Fibroblast of lung (primary cell): ENCODE measurements around the gene BABAM2. TPM values are rescaled to one million over a fixed set of nuclear protein-coding genes. Genes with fewer than 3 reads are reported as not detected.

Source experiments
- DNase-seq, 2 donors: peaks; one replicate each; pipeline versions ENCODE4 v3.0.0 to v3.0.0-alpha.2; 2010; ENCODE audit warnings: low read depth in 2 of 2
- H2AFZ ChIP-seq: 2 replicates; pipeline ENCODE4 v1.5.1; 2012; ENCODE audit warnings: low read length, control low read depth, inconsistent platforms
- H3K27ac ChIP-seq: 2 replicates; pipeline ENCODE4 v1.5.1; 2011; ENCODE audit warnings: low read length, control low read depth; ENCODE audit not compliant: insufficient read depth
- H3K27me3 ChIP-seq: 2 replicates; pipeline ENCODE4 v1.5.1; 2011; ENCODE audit warnings: mild to moderate bottlenecking, low read length; ENCODE audit not compliant: control insufficient read depth, insufficient read depth
- H3K36me3 ChIP-seq: 2 replicates; pipeline ENCODE4 v1.5.1; 2011; ENCODE audit warnings: low read length; ENCODE audit not compliant: control insufficient read depth, insufficient read depth
- H3K4me1 ChIP-seq: 2 replicates; pipeline ENCODE4 v1.5.1; 2011; ENCODE audit warnings: low read length; ENCODE audit not compliant: control insufficient read depth, insufficient read depth; ENCODE audit errors: extremely low read depth
- H3K4me2 ChIP-seq: 2 replicates; pipeline ENCODE4 v1.5.1; 2011; ENCODE audit warnings: low read length, control low read depth; ENCODE audit not compliant: insufficient read depth; ENCODE audit errors: extremely low read depth
- H3K4me3 ChIP-seq, 4 experiments: fragments of 200-600 bp in 1 of 4; sonication (generic) in 1 of 4; replicated peaks in 1 of 4; 2 replicates each; pipeline ENCODE4 v1.5.1; 2011 to 2016; ENCODE audit warnings: low read length in 4 of 4, low read depth in 3 of 4, mild to moderate bottlenecking in 3 of 4, control low read depth in 2 of 4, inconsistent platforms in 1 of 4, mixed read lengths in 1 of 4; ENCODE audit not compliant: insufficient read depth in 1 of 4; ENCODE audit errors: control extremely low read depth in 1 of 4
- H3K79me2 ChIP-seq: 2 replicates; pipeline ENCODE4 v1.5.1; 2012; ENCODE audit warnings: mild to moderate bottlenecking, low read length, inconsistent platforms; ENCODE audit not compliant: control insufficient read depth, insufficient read depth
- H3K9ac ChIP-seq: 2 replicates; pipeline ENCODE4 v1.5.1; 2011; ENCODE audit warnings: mild to moderate bottlenecking, low read length, control low read depth; ENCODE audit not compliant: insufficient read depth
- H3K9me3 ChIP-seq: 2 replicates; pipeline ENCODE4 v1.5.1; 2012; ENCODE audit warnings: low read depth, low read length; ENCODE audit not compliant: control insufficient read depth, insufficient read depth
- H4K20me1 ChIP-seq: 2 replicates; pipeline ENCODE4 v1.5.1; 2011; ENCODE audit warnings: low read length; ENCODE audit not compliant: control insufficient read depth, insufficient read depth; ENCODE audit errors: extremely low read depth
- EZH2 ChIP-seq: IDR thresholded peaks from 2 replicates; pipeline ENCODE4 v1.5.1; 2012; ENCODE audit warnings: low read length, control low read depth, mild to moderate bottlenecking; ENCODE audit errors: missing control alignments
- polyA plus RNA-seq, 2 donors: library from polyadenylated mRNA; depleted of rRNA in 1 of 2; stranded (reverse) in 1 of 2; unstranded in 1 of 2; fragments of >200 nt; gene quantifications; 2 replicates each; pipeline ENCODE4 v1.2.1, GENCODE V29; 2011 to 2012; ENCODE audit warnings: missing spikeins in 1 of 2
- total RNA-seq: library from RNA; depleted of rRNA; stranded (reverse); fragments of >200 nt; gene quantifications from 2 replicates; pipeline ENCODE4 v1.2.1, GENCODE V29; 2014
- TF ChIP-seq, protein P1 (sequence below), 2 donors: IDR thresholded peaks in 1 of 2; conservative IDR thresholded peaks in 1 of 2; 1 replicate in 1 of 2; 2 replicates in 1 of 2; pipeline ENCODE4 v1.5.1; 2011 to 2012; ENCODE audit warnings: low read length in 2 of 2, control low read depth in 1 of 2, inconsistent platforms in 1 of 2, low read depth in 1 of 2, mild to moderate bottlenecking in 1 of 2

Gene BABAM2
- total and polyA plus RNA-seq, 2 donors (not counting 1 experiment from before 2014, with no cell fraction given): 25.6 to 33.4 TPM

DNA sequence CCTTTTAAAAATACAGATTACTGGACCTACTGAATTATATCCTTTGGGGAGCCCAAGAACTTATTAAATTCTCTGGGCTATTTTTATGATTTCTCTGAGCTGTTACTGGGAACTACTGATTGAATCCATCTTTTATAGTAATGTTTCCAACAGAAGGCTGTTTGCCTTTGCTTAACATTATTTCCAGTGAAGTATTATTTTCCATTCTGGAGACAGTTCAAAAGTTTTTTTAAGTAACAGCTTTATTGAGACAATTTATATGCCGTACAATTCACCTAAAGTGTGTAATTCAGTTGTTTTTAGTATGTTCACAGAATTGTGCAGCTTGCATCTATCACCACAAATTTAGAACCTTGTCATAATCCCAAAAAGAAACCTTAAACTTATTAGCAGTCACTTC lies 100.6 kb downstream of the BABAM2 start:
- Histone ChIP-seq H3K27ac (no peak overlapping the region), H2AFZ (no peak overlapping the region), H3K4me1 (peaks cover 9% of the 10 kb centered on the region), H3K79me2 (no peaks in the 10 kb centered on the region), H3K9ac (no peak overlapping the region), H3K4me2 (no peak overlapping the region), H4K20me1 (no peaks in the 10 kb centered on the region), H3K36me3 (no peaks in the 10 kb centered on the region), H3K27me3 (no peaks in the 10 kb centered on the region), H3K4me3 (no peak overlapping the region), H3K9me3 (no peaks in the 10 kb centered on the region)
- TF ChIP-seq, protein P1, sequence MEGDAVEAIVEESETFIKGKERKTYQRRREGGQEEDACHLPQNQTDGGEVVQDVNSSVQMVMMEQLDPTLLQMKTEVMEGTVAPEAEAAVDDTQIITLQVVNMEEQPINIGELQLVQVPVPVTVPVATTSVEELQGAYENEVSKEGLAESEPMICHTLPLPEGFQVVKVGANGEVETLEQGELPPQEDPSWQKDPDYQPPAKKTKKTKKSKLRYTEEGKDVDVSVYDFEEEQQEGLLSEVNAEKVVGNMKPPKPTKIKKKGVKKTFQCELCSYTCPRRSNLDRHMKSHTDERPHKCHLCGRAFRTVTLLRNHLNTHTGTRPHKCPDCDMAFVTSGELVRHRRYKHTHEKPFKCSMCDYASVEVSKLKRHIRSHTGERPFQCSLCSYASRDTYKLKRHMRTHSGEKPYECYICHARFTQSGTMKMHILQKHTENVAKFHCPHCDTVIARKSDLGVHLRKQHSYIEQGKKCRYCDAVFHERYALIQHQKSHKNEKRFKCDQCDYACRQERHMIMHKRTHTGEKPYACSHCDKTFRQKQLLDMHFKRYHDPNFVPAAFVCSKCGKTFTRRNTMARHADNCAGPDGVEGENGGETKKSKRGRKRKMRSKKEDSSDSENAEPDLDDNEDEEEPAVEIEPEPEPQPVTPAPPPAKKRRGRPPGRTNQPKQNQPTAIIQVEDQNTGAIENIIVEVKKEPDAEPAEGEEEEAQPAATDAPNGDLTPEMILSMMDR (conservative IDR thresholded peaks at IDR 0.05 in 1 of 2, IDR thresholded peaks at IDR 0.05 in 1 of 2; ENCODE audit: low read depth in 1 of 2, low read length in 2 of 2): no peak
- TF ChIP-seq EZH2: no peak
- no peak for DNase-seq

DNA sequence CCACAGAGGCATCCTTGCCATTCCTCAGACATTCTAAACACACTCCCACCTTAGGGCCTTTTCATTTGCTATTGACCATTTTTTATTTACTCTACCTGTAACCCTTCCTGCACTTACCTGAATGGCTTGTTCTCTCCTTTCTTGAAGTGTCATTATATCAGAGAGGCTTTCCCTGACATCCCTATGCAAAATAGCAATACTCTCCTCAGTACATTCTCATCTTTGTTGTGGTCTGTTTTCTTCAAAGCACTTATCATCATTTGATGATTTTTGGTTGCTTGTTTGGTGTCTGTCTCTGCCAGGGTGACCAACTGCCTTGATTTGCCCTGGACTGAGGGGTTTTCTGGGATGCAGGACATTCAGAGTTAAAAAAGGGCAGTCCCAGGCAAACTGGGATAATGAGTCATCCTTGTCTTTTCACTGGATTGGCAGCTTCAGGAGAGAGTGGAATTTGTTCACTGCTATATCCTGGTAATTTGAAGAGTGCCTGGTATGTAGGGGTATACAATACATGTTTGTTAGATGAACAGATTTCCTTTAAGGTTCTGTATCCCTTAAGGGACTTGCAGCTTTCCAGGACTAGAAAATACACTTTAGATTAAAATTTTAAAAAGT lies 102.4 kb downstream of the BABAM2 start:
- peaks cover 9% of the 10 kb centered on the region for H3K4me1 ChIP-seq
- H3K79me2 ChIP-seq: no peaks in the 10 kb centered on the region
- H3K4me3 ChIP-seq: no peak overlapping the region
- H3K36me3 ChIP-seq: no peaks in the 10 kb centered on the region
- no peaks in the 10 kb centered on the region for H3K9me3 ChIP-seq
- no peaks in the 10 kb centered on the region for H3K27me3 ChIP-seq
- H3K27ac ChIP-seq: no peak overlapping the region
- H3K9ac ChIP-seq: no peak overlapping the region
- H2AFZ ChIP-seq: no peak overlapping the region
- no peaks in the 10 kb centered on the region for H4K20me1 ChIP-seq
- peak; percentile 34 to 86 for DNase-seq
- H3K4me2 ChIP-seq: peak overlapping the region; percentile 17
- TF ChIP-seq, protein P1 (conservative IDR thresholded peaks at IDR 0.05 in 1 of 2, IDR thresholded peaks at IDR 0.05 in 1 of 2; ENCODE audit: low read depth in 1 of 2, low read length in 2 of 2): no peak
- no peak for TF ChIP-seq EZH2

DNA sequence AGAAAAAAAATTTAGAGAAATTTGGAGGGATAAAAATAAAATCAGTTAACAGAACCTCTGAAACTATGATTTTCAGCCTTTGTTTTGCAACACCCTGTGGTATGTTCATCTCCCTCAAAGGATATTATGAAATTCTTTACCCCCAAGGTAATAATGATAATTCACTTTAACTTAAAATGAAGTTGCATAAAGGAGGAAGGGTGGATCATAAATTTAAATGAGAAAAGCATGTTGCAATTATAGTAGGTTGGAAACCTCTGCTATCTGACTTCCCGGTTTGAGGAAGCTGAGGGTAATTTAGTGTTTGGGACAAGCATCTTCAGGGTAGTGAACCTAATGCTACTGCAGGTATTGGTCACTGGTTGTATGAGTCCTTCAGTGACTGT lies 102.9 kb downstream of the BABAM2 start:
- TF ChIP-seq EZH2: no peak
- TF ChIP-seq, protein P1 (conservative IDR thresholded peaks at IDR 0.05 in 1 of 2, IDR thresholded peaks at IDR 0.05 in 1 of 2; ENCODE audit: low read depth in 1 of 2, low read length in 2 of 2): no peak
- no peak overlapping the region for H3K9ac ChIP-seq
- H3K9me3 ChIP-seq: no peaks in the 10 kb centered on the region
- H3K4me3 ChIP-seq: no peak overlapping the region
- H3K4me2 ChIP-seq: peak overlapping the region; percentile 17
- no peaks in the 10 kb centered on the region for H3K36me3 ChIP-seq
- H3K27ac ChIP-seq: no peak overlapping the region
- H3K79me2 ChIP-seq: no peaks in the 10 kb centered on the region
- no peak overlapping the region for H2AFZ ChIP-seq
- no peak for DNase-seq
- peaks cover 9% of the 10 kb centered on the region for H3K4me1 ChIP-seq
- no peaks in the 10 kb centered on the region for H3K27me3 ChIP-seq
- no peaks in the 10 kb centered on the region for H4K20me1 ChIP-seq
